ENCODE data around the gene TH.

TH gene

DNA sequence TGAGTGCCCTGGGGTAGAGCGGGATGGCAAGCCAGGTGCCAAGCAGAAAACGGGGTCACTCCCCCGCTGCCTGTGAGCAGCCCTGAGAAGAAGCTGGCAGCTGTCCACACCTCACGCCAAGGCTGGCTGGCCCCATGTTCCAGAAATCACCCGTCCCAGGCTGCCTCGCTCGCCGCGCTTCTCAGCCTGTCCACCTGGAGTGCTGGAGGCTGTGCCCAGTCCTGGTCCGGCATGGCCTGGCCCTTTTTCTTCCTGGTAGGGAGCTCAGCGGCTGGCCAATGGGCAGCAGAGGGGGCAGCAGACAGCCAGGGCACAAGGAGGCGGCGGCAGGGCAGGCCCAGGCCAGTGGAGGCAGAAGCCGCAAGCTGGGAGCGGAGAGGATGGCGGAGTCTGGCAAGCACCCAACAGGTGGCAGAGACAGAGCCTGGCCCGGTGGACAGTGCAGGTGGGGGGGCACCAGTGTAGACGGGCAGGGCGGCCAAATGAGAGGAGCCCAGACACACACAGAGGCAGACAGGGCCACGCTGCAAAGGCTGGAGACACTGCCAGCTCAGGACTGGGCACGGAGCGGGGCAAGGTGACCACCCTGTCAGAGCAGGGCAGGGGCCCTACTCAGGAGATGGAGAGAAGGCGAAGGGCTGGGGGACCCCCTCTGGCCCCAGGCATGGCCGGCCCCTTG is 37.2 kb upstream of the TH start:
- no peak for DNase-seq

DNA sequence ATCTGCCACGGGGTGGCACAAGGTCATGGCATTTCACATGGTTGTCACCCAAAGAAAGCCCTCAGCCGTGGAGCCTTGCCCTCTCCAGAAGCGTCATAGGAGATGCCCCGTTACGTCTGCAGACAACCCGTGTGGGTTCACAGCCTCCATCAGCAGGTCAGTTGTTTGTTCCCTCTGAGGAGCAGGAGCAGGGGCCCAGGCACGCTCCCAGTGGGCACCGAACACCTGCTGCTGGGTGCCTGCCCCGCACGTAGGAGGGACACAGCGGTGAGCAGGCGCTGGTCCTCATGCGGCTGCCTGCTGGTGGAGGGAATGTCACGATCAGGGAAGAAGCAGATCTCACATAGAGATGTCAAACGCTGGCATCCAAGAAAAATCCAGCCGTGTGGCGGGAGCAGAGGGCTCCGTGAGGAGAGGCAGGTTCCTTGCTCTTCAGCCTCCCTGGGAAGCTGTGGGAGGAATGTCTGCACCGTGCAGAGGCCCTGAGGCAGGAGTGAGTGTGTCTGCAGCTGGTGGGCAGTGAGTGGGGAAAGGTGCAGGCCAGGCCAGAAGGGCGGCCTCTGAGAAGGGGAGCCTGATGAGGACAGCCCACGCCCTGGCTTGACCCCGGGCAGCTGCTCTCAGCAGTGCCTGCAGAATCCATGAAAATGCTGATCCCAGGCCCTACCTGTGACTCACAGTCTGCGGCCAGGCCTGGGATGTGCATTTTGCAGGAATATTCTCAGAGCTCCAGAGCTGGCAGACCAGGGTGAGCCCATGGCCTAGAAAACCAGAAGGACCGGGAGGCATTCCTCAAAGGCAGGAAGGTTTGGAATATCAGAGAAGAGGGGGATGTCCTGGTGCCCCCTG is 36.4 kb upstream of the TH start:
- no peak for DNase-seq

DNA sequence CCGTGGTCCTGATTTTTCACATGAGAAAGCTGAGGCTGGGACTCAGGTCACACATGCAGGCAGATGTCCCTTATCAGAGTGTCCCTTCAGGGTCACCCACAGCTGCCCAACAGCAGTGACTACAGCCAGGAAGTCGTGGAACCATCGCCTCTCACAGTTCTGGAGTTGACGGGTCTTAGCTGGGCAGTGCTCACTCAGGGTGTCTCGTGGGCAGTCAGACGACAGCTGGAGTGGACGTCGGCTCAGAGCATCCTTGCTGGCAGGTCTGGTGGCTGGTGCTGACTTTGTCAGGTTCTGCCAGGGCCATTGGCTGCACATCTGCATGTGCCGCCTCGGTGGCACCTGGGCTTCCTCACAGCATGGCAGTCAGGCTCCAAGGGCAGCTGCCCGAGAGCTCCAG is 35.6 kb upstream of the TH start:
- DNase-seq: no peak

DNA sequence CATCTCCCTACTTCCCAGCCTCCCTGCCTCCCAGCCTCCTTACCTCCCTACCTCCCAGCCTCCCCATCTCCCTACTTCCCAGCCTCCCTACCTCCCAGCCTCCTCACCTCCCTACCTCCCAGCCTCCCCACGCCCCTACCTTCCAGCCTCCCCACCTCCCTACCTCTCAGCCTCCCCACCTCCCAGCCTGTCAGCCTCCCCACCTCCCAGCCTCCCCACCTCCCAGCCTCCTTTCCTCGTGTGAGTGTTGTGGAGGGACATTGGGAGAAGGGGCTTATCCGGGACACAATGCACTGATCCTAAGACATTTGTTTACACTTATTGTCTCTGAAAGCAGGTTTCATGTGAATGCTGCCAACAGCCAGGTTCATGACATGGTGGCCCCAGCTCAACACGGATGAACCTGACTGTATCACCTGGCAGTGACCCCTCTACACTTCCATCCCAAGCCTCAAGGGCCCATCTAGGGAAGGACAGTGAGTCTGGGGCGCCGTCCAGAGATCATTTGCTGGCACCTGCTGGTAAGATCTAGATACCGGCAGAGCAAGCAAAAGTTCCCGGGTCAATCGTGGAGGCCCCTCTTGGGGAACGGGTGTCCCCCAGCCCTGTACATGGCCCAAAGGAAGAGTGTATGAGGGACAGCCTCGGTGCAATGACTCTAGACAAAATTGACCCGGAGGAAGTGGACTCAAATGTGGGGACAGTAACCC is 34.5 kb upstream of the TH start:
- no peak for DNase-seq

DNA sequence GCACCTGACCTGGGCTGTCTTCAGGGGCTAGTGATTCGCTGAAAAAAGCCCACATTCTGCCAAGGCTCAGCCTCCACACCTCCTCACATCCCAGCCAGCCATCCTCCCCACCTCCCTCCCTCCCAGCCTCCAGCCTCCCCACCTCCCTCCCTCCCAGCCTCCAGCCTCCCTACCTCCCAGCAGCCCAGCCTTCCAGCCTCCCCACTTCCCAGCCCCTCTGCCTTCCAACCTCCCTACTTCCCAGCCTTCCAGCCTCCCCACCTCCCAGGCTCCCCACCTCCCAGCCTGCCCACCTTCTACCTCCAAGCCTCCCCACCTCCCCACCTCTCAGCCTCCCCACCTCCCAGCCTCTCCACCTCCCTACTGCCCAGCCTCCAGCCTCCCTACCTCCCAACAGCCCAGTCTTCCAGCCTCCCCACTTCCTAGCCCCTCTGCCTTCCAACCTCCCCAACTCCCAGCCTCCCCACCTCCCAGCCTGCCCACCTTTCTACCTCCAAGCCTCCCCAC is 33.7 kb upstream of the TH start:
- DNase-seq: no peak

DNA sequence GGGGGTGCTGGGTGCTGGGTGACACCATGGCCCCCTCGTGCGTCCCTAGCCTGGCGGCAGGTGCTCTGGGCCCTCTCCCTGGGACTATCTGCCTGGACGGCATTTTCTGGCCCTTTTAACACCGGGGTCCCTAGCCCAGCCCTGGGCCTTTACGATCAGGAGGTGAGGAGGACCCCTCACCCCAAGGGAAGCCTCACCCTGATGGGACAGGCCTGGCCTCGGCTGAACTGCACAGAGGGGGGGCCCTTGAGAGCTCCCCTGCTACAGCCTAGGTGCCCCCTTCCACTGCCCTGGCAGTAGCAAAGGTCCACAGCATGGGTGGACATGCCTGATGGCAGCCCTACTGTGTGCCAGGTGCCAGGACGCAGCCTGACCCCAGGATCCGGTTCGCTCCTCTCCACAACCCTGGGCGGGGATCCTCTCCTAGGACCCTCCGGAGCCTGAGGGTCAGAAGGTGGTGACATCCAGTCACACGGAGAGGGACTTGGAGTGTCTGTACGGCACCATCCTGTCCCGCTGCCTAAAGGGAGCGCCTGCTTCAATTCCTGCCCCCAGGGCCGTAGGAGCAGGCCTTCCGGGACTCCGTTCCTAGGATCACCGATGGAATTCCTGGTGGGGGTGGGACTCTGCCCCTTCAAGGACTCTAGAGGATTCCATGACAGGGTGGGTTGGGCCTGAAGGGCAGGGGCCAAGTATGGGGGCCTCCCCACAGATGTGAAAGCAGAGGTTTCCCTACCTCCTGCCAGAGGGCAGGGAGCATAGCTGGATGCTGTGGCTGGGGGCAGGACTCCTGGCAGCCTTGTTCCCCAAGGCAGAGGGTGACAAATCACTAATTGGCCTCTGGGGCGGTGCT is 33.0 kb upstream of the TH start:
- DNase-seq: no peak

DNA sequence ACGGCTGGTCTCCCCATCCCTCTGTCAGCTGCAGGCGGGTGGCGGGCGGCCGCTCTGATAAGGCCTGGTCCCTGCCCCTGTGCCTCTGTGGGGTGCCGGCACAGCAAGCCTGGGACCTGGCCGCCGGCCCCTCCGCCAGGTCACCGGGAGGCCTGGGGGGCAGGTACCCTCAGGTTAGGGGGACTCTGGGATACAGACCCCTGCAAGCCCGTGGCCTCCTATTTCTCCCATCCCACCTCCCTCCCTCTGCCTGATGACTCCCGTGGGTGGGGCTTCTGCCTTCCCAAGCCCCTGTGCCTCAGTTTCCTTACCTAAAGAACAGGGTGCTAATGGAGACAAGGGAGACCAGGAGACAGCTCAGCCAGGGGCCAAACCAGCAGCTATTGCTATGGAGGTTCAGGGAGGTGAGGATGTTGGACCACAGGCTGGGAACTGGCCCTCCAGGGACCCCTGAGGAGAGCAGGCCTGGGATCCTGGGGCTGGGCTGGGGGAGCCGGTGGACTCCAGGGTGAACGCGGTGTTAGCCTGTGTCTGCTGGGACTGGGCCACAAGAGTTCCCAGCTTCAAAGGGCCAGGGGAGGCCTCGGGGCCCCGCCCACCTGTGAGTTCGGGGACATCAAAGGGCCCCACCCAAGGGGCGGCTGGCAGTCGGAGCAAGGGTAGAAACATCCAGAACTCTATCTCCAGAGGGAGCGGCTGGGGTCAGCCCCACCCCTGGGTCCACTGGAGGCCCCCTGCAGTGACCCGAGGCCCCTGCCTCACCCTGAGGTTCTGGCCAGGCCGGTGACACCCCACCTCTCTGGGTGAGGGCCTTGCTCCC is 32.0 kb upstream of the TH start:
- DNase-seq: no peak

DNA sequence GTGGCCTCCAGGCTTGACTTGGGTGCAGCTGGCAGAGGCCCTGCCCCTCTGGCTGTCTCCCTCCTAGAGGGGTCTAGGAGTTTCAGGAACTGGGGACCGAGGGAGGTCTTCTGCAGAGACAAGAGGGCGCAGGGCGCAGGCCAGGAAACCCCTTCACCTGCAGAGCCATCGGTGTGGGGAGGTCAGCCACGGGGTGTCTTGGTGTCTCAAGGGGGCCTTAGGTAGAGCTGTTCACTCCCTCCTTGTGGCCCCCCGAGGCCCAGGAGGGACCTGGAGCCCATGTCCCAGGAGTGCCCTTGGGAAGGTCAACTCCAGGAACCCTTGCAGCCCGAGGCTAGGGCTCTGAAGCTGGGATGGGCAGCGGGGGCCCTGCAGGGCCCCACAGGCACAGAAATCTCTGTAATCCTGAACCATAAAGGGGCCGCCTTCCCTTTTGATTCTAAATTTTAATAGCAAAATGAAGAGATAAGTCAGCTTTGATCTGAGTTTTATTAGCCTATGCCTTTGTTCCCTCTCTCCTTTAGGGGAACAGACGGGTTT is 31.4 kb upstream of the TH start:
- no peak for DNase-seq

DNA sequence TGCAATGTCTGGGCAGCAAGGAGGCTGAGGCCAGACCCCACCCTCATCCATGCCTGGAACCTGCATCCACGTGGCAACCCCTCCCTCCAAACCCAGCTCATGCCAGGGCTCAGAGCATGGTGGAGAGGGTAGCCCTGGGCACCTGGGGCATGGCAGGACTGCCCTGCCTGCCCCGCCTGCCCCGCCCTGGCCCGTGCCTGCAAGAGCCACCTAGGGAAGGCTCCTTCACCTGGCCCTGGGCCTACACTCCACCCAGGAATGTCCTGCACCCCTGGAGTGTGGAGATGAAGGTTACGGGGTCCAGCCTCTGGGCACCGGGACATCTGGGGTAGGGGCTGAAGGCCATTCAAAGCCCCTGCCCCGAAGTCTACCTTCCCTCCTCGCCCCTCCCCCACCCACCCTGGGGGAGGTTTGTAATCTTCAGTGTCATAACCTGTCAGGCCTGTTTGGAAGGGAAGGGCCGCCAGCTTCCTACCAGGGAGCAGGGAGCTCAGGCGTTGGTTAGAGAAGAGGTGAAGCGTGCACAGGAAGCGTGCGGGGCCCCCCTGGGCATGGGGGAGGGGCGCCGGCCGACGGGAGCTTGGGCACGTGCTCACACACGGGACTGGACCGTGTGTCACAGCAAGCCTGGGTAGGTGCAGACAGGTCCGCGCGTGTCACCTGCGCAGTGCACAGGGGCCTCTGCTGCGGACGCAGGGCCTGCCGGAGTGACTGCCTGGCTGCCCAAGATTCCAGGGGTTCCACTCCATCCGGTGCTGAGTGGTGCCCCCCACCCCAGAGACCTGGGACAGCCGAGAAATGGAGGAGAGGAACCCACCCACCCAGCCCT is 30.7 kb upstream of the TH start:
- DNase-seq: no peak

DNA sequence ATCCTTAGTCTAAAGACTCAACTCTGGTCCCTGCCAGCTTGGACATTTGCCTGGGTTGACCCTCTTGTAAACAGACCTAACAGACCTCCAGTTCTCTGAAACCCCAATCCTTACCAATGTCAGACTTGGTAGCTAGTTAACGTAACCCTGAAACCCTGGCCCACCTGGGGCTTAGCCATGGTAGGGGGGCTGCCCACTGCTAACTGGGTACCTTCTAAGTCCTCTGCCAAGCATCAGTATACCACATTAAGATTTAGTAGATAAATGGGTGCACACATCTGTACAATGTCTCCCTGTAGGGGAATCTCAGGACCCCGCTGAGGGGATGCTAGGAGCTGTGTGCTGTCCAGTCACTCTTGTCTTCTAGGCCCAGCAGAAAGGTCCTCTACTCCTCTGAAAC is 29.9 kb upstream of the TH start:
- DNase-seq: no peak

DNA sequence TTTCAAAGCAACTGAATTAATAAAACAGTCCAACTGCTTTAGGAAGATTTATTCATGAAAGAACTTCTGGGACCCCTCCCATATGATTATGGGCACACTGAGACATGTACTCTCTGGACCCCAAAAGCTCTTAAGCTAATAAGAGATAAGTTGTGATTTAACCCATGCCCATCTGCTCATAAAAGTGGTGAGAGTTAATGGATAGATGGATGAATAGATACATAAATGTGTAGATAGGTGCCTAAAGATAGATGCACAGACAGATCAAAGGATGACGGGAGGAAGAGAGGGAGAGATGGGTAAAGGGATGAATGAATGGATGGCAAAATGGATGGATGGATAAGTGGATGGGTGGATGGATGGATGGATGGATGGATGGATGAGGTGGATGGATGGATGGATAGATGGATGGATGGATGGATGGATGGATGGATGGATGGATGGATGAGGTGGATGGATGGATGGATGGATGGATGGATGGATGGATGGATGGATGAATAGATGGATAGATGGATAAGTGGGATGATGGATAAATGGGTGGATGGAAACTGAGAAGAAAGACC is 29.4 kb upstream of the TH start:
- DNase-seq: no peak

DNA sequence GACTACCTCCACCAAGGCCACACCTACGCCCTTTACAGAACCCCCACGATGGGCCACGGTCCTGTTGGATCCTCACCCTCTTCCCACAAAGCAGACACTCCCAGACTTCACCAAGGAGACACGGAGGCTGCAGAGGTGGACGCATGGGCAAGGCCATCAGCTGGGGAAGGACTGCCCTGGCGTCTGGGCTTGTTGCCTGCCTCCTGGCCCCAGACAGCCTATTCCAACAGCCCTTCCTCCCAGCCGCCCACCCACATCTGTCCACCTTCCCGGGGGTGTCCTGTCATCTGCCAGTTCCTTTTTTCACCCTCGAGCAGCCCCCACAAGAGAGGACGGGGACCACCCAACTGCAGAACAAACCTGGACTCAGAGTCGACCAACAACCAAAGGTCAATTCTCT is 28.9 kb upstream of the TH start:
- no peak for DNase-seq

DNA sequence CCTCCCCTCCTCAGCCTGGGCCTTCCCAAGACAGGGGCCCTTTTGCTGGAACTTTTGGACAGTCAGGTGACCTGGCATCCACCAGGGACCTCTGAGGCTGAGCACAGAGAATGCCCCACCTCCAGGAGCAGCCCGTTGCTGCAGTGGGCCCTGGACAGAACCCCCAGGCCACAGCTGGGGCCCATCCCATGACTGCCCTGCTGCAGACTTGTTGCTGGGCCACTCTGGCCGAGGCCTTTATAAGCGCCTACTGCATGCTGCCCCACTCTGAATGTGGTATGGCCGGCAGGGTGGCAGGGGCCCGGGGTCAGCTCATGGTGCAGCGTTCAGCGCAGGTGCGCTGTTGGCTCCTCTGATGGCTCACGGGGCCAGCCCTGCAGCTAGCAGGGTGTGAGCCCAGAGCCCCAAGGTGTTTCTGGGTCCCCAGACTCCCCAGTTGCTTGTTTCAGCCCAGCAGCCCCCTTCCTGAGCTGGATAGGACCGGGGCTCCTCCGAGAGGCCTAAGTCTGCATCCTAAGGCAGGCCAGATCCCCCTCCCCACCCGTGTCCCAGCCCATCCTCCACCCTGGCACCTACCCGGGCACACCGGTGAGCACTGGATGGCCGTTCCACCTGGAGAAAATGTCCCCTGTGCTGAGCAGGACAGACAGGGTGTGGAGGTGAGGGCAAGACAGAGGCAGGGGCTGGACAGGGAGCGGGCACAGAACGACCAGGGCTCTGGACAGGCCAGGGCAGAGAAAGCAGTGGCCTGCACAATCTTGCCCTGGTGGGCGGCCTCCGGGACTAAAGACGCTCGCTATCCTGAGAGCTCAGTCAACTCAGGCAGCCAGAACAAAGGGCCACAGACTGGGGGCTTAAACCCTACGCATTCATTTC is 28.1 kb upstream of the TH start:
- DNase-seq: no peak

DNA sequence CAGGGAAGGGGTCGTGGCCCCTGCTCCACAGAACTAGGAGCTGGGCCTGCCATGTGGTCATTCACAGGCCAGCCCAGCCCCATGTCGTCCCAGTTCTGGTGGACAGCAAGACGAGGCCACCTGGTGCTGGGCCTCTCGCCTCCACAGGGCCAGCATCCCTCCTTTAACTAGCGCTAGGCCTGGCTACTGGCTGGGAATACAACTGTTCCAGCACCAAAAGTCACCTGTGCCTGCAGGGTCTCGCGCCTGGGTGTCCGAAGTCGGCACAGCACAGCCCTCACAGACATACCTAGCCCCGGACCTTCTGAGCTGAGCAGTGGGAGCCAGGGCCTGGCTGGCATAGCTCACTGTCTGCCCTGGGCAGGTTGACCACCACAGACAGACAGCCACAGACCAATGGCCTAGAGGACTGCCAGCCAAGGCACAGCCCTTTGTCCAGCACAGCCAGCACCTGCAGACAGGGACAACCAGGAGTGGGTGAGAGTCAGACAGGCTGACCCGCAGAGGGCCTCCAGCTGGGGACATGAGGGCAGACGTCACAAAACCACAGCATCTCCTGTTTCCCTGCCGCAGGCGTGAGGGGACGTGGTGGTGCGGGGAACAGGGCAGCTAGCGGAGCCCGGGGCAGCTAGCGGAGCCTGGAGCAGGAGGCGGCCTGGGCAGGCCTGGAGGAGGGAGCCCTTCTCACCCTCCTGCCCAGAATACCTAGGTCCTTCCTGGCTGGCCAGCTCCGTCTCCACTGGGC is 27.2 kb upstream of the TH start:
- no peak for DNase-seq

DNA sequence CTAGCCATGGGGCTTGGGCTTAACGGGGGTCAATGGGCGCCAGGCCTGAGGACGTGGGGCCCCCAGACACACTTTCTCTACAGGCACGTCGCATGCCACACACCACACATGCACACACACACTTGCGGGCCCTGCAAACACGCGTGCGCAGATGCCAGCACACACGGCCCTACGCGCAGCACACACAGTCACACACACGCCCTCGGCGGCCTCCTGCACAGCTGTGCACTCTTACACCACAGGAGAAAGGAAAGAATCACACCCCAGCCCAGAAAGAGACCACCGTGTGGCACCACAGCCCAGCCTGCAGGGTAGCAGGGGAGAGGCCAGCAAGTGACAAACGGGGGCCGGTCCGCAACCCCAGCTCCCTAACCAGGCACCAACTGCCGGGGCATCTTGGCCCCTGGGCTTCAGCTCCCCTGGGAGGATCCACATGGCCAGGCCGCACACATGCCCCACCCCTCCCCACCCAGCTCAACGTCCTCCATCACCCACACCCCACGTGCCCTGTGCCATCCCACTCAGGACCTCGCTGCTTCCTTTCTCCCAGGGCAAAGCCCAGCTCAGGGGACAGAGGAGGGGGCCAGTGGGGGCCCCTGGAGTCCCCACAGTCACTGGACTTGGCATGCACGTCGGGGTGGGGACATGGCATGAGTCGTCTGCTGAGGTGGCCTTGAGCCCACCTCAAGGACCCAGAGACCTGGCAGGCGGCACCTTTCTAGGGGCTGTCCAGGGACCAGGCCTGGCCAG is 26.3 kb upstream of the TH start:
- no peak for DNase-seq

DNA sequence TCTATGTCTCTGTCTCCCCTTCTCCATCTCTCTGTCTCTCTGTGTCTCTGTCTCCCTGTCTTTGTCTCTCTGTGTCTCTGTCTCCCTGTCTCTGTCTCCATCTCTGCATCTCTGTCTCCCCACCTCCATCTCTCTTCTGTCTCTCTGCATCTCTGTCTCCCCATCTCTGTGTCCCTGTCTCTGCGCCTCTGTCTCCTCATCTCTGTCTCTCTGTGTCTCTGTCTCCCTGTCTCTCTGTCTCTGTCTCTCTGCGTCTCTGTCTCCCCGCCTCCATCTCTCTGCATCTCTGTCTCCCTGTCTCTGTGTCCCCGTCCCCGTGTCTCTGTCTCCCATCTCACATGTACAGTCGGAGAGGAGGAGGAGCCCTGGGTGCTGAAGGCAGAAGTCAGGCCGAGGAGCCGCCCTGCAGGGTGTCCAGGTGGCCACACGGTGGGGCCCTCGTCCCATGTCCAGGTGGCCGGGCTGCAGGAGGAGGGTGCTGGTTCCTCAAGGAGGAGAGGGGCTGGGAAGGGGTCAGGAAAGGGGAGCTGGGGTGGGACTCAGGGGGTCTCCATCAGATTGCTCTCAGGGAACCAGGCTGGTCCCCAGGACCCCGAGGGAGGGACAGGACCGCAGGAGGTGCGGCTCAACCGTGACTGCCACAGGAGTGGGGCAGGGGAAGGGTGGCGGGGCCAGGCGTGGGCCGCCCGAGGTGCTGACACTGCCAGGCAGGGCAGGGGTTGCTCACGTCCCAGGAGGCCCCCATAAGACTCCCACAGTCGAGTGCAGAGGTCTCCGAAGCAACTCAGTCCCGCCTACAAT is 25.6 kb upstream of the TH start:
- DNase-seq: peak; percentile 75

DNA sequence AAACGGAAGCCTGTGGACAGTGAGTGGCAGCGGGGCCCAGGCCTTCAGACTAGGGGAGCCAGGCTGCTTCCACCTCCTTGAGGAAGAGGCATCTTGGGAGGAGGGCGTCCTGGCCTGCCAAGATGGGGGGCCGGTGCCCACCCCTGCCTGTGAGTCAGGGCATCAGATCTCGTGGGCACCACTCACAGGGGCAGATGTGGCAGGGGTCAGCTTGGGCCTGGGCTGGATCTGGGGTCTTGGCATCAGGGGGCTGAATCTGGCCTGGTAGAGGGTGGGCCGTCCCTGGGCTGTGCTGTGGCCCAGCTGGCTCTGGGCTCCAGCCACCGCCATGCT is 24.1 kb upstream of the TH start:
- no peak for DNase-seq

Measured in CD4-positive, alpha-beta T cell treated with Interleukin-17A for 1 hour (primary cell).